Astrocyte (in vitro differentiated cells and primary cell): ENCODE results near the gene LCLAT1. TPM values are rescaled to one million over a fixed set of nuclear protein-coding genes. Genes with fewer than 3 reads are reported as not detected.

Experiments
- DNase-seq: peaks from one replicate; pipeline ENCODE4 v3.0.0-alpha.2; 2010; ENCODE audit warnings: low read depth
- FAIRE-seq: peaks from 2 replicates; lab custom pipeline; 2011; peaks lifted over from hg19 to GRCh38; lab: Jason Lieb, UNC
- H2AFZ ChIP-seq: 2 replicates; pipeline ENCODE4 v1.6.0; 2012; ENCODE audit warnings: low read depth, low read length, inconsistent platforms
- H3K27ac ChIP-seq: 2 replicates; pipeline ENCODE4 v1.5.1; 2011; ENCODE audit warnings: low read depth, low read length, inconsistent platforms
- H3K27me3 ChIP-seq: 2 replicates; pipeline ENCODE4 v1.6.0; 2011; ENCODE audit warnings: low read length, inconsistent platforms; ENCODE audit not compliant: insufficient read depth
- H3K36me3 ChIP-seq: 2 replicates; pipeline ENCODE4 v1.5.1; 2011; ENCODE audit warnings: low read length, inconsistent platforms; ENCODE audit not compliant: insufficient read depth
- H3K4me1 ChIP-seq: 2 replicates; pipeline ENCODE4 v1.5.1; 2011; ENCODE audit warnings: low read length, inconsistent platforms; ENCODE audit not compliant: insufficient read depth
- H3K4me2 ChIP-seq: 2 replicates; pipeline ENCODE4 v1.6.0; 2012; ENCODE audit warnings: low read length, inconsistent platforms
- H3K4me3 ChIP-seq: 2 replicates; pipeline ENCODE4 v1.5.1; 2011; ENCODE audit warnings: low read depth, mild to moderate bottlenecking, low read length, inconsistent platforms; ENCODE audit not compliant: insufficient read depth
- H3K79me2 ChIP-seq: 2 replicates; pipeline ENCODE4 v1.6.0; 2012; ENCODE audit warnings: mild to moderate bottlenecking, low read length, inconsistent platforms; ENCODE audit not compliant: insufficient read depth
- H3K9ac ChIP-seq: 2 replicates; pipeline ENCODE4 v1.6.0; 2012; ENCODE audit warnings: mild to moderate bottlenecking, low read length, inconsistent platforms
- H3K9me3 ChIP-seq: 2 replicates; pipeline ENCODE4 v1.5.1; 2012; ENCODE audit warnings: low read depth, mild to moderate bottlenecking, low read length, inconsistent platforms; ENCODE audit not compliant: insufficient read depth
- H4K20me1 ChIP-seq: 2 replicates; pipeline ENCODE4 v1.6.0; 2012; ENCODE audit warnings: low read length, inconsistent platforms; ENCODE audit not compliant: insufficient read depth
- H3K27ac Mint-ChIP-seq: one replicate; pipeline ENCODE4 v1.8.0; 2021; ENCODE audit warnings: mild to moderate bottlenecking, mixed read lengths; ENCODE audit not compliant: unreplicated experiment
- H3K27me3 Mint-ChIP-seq: one replicate; pipeline ENCODE4 v1.8.0; 2021; ENCODE audit warnings: low read depth, mixed read lengths; ENCODE audit not compliant: unreplicated experiment
- H3K36me3 Mint-ChIP-seq: one replicate; pipeline ENCODE4 v1.8.0; 2021; ENCODE audit warnings: low read depth, mixed read lengths; ENCODE audit not compliant: unreplicated experiment
- H3K4me1 Mint-ChIP-seq: one replicate; pipeline ENCODE4 v1.8.0; 2021; ENCODE audit warnings: low read depth, mixed read lengths; ENCODE audit not compliant: unreplicated experiment
- H3K4me3 Mint-ChIP-seq: one replicate; pipeline ENCODE4 v1.8.0; 2021; ENCODE audit warnings: mild to moderate bottlenecking, moderate library complexity, mixed read lengths; ENCODE audit not compliant: unreplicated experiment
- H3K9me3 Mint-ChIP-seq: one replicate; pipeline ENCODE4 v1.8.0; 2021; ENCODE audit warnings: mild to moderate bottlenecking, mixed read lengths; ENCODE audit not compliant: unreplicated experiment
- CTCF ChIP-seq: IDR thresholded peaks from 2 replicates; pipeline ENCODE4 v1.5.1; 2011; ENCODE audit warnings: low read depth, mild to moderate bottlenecking, inconsistent platforms, low read length, moderate library complexity; ENCODE audit not compliant: insufficient read depth
- EZH2 ChIP-seq: IDR thresholded peaks from 2 replicates; pipeline ENCODE4 v1.6.1; 2012; ENCODE audit warnings: mild to moderate bottlenecking, low read length, inconsistent platforms; ENCODE audit not compliant: insufficient read depth
- total RNA-seq: library from RNA; stranded (reverse); gene quantifications from 2 replicates; pipeline ENCODE4 v1.2.1, GENCODE V29; 2021

The LCLAT1 gene
- total RNA-seq, 1 donor from 2014 or later, result 17.5 TPM

GRCh38 chr2:30412684-30413570 is 34.1 kb upstream of the LCLAT1 start:
- no peaks in the 10 kb centered on the region for H4K20me1 ChIP-seq
- no peaks in the 10 kb centered on the region for H3K79me2 ChIP-seq
- peaks cover 34% of the 10 kb centered on the region for H3K4me1 ChIP-seq
- Mint-ChIP-seq H3K4me3 (no peak overlapping the region), H3K27ac (no peak overlapping the region), H3K27me3 (no peaks in the 10 kb centered on the region), H3K9me3 (no peaks in the 10 kb centered on the region), H3K4me1 (peaks cover 53% of the 10 kb centered on the region), H3K36me3 (no peaks in the 10 kb centered on the region)
- no peaks in the 10 kb centered on the region for H3K9me3 ChIP-seq
- peak; percentile 66 for FAIRE-seq
- no peak overlapping the region for H3K4me3 ChIP-seq
- H2AFZ ChIP-seq, result no peak overlapping the region
- TF ChIP-seq EZH2, result no peak
- no peak for TF ChIP-seq CTCF
- no peaks in the 10 kb centered on the region for H3K27me3 ChIP-seq
- no peaks in the 10 kb centered on the region for H3K36me3 ChIP-seq
- no peak overlapping the region for H3K4me2 ChIP-seq
- H3K27ac ChIP-seq, result no peak overlapping the region
- H3K9ac ChIP-seq, result no peak overlapping the region
- no peak for DNase-seq

GRCh38 chr2:30414961-30415360 is 32.1 kb upstream of the LCLAT1 start:
- H3K4me1 ChIP-seq, result peaks cover 15% of the 10 kb centered on the region
- H3K79me2 ChIP-seq, result no peaks in the 10 kb centered on the region
- DNase-seq, result no peak
- peaks cover 36% of the 10 kb centered on the region for H3K4me1 Mint-ChIP-seq
- H3K9me3 Mint-ChIP-seq, result no peaks in the 10 kb centered on the region
- no peaks in the 10 kb centered on the region for H3K9me3 ChIP-seq
- H3K4me3 ChIP-seq, result no peak overlapping the region
- no peak overlapping the region for H3K4me2 ChIP-seq
- no peaks in the 10 kb centered on the region for H3K36me3 ChIP-seq
- H3K4me3 Mint-ChIP-seq, result no peak overlapping the region
- no peaks in the 10 kb centered on the region for H3K36me3 Mint-ChIP-seq
- H3K27ac ChIP-seq, result no peak overlapping the region
- no peak overlapping the region for H3K9ac ChIP-seq
- no peaks in the 10 kb centered on the region for H3K27me3 Mint-ChIP-seq
- FAIRE-seq, result no peak
- no peak overlapping the region for H2AFZ ChIP-seq
- no peak overlapping the region for H3K27ac Mint-ChIP-seq
- no peaks in the 10 kb centered on the region for H4K20me1 ChIP-seq
- TF ChIP-seq EZH2, result no peak
- TF ChIP-seq CTCF, result no peak
- no peaks in the 10 kb centered on the region for H3K27me3 ChIP-seq

GRCh38 chr2:30417253-30417652 is 29.8 kb upstream of the LCLAT1 start:
- H3K4me1 ChIP-seq, result peaks cover 16% of the 10 kb centered on the region
- no peak for DNase-seq
- H3K9ac ChIP-seq, result no peak overlapping the region
- H3K4me2 ChIP-seq, result no peak overlapping the region
- H3K79me2 ChIP-seq, result no peaks in the 10 kb centered on the region
- H3K4me3 Mint-ChIP-seq, result no peak overlapping the region
- no peak overlapping the region for H3K4me3 ChIP-seq
- H3K9me3 ChIP-seq, result no peaks in the 10 kb centered on the region
- H3K27me3 ChIP-seq, result no peaks in the 10 kb centered on the region
- no peak for TF ChIP-seq CTCF
- TF ChIP-seq EZH2, result no peak
- peaks cover 28% of the 10 kb centered on the region for H3K4me1 Mint-ChIP-seq
- no peaks in the 10 kb centered on the region for H3K27me3 Mint-ChIP-seq
- H3K27ac Mint-ChIP-seq, result no peak overlapping the region
- H3K9me3 Mint-ChIP-seq, result no peaks in the 10 kb centered on the region
- peak overlapping the region; percentile 8 for H2AFZ ChIP-seq
- no peaks in the 10 kb centered on the region for H3K36me3 Mint-ChIP-seq
- H4K20me1 ChIP-seq, result no peaks in the 10 kb centered on the region
- H3K27ac ChIP-seq, result no peak overlapping the region
- no peaks in the 10 kb centered on the region for H3K36me3 ChIP-seq
- FAIRE-seq, result no peak
